Measurements from ENCODE around the gene GBA2. TPM values are rescaled to one million over a fixed set of nuclear protein-coding genes. Genes with fewer than 3 reads are reported as not detected.

Gene GBA2
- total RNA-seq, 1 experiment from 2014 or later: 16.0 TPM

DNA sequence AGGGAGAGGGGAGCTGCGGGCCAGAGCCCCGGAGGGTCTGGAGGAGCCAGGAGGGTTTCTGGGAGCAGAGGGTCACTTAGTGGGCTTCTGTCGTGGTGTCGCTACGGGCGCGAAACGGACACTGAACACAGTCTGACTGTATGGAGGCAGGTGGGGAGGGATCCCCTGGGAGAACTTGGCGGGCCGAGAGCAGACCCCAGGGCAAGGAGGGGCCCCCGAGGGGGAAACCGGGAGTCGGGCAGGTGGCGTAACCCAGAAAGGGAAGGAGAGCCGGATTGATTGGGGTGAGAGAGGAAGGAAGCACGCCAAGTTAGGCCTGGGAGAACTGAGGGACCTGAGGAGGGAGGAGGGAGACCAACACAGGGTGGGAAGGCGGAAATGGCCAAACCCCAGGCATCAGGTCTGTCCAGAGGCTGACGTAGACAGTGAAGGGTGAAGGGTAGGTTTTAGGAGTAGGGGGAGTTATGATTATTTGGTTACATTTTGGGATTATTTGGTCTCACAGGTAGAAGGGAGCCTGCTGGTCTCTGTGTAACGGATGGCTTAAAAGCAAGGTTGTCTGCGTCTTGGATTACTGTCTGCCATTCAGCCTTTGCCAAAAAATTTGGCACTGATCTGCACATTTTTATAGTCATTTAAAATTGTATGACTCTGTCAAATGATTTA is 8.3 kb upstream of the GBA2 start:
- DNase-seq (ENCODE audit: low read depth in 1 of 2, low spot score in 2 of 2): no peak
- no peaks in the 10 kb centered on the region for H3K27me3 ChIP-seq (replicated peaks)
- no peaks in the 10 kb centered on the region for H3K36me3 ChIP-seq
- H3K4me3 ChIP-seq: no peak overlapping the region
- no peaks in the 10 kb centered on the region for H3K4me1 ChIP-seq (replicated peaks)
- H3K27ac ChIP-seq: no peak overlapping the region
- no peaks in the 10 kb centered on the region for H3K9me3 ChIP-seq (replicated peaks)

DNA sequence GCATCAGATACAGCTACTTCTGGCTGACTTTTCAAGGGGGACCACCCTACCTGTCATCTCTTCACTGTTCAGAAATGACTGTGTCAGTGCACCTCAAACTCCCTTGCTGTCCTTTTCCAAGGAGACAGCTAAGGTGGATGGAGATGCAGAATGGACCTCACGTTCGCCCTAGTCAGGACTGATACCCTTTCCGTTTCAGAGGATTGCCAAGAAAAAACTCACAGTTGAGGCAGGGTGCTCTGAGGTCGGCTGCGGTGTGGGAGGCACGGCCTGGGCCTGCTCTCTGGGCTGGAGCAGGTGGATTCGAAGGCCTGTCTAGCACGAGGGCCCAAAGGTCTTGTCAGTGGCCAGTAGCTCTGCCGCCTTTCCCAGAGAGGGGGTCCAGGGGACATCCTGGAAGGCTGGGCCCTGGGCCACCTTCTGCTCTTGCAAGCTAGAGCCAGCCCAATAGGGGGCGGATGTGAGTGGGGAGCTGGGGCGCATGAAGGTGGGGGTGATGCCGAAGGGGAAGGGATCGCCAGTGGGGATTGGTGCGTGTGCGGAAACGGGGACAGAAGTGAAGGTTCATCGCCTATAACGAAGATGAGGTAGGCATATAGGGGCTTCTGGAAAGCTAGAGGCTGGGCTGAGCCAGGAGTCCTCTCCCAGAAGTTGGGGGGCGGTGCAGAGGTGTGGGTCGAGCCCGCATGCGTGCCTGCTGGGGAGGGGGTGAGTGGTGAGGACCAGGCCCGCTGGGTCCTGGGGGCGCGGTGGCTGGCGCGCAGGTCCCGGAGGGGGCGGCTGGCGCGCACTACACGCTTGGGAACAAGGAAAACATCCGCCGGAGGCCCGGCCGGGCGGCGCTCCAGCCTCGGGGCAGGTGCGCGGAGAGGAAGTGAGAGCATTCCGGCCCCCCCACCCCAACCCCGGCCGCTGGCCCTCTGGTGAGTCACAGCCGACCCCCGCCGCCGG is 7.5 kb upstream of the GBA2 start:
- no peak overlapping the region for H3K4me3 ChIP-seq
- no peak overlapping the region for H3K27ac ChIP-seq
- H3K4me1 ChIP-seq (replicated peaks): no peaks in the 10 kb centered on the region
- H3K27me3 ChIP-seq (replicated peaks): no peaks in the 10 kb centered on the region
- no peaks in the 10 kb centered on the region for H3K36me3 ChIP-seq
- DNase-seq (ENCODE audit: low read depth in 1 of 2, low spot score in 2 of 2): no peak
- no peaks in the 10 kb centered on the region for H3K9me3 ChIP-seq (replicated peaks)

DNA sequence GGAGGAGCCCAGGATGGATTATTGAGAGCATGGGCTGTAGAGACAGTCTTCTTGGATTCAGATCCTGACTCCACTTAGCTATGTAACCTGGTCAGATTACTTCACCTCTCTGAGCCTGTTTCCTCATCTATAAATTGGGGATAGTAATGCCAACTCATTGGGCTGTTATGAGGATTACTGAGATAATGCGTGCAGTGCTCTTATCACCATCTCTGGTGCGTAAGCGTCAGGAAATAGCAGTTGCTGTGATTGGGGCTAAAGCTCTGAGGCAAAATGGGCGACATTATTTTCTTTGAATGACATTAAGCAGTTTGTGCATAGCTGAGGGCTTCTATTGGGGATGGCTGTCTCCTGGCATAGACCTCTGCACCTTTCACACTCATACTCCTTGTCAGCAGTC is 6.0 kb upstream of the GBA2 start:
- Histone ChIP-seq H3K4me3 (no peak overlapping the region), H3K36me3 (no peaks in the 10 kb centered on the region), H3K27ac (no peak overlapping the region), H3K9me3 (replicated peaks) (no peaks in the 10 kb centered on the region), H3K27me3 (replicated peaks) (no peaks in the 10 kb centered on the region), H3K4me1 (replicated peaks) (peaks cover 1% of the 10 kb centered on the region)
- DNase-seq (ENCODE audit: low read depth in 1 of 2, low spot score in 2 of 2): no peak

DNA sequence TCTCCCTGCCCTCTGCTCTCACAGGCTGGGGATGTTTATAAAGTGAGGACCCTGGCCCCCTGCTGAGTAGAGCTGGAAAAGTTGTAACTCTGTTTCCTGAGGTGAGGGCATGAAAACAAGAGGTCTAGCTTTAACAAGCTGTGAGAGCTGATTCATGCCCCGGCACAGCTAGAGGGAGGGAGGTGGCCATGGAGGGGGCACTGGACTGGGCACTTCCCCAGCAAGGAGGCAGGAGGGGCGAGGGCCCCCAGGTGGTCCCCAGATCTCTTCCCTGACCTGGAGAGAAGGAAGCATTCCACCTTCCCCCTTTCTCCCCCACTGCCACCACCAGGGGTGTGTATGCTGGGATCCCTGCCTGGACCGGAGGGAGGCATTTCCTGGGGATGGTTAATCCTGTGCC is 5.2 kb upstream of the GBA2 start, which contains the start of gene MSMP:
Gene MSMP, minus strand, starts transcription at position 13 of the 400 bp plus-strand sequence. CDS start 147 bp downstream, outside the sequence.
- no peaks in the 10 kb centered on the region for H3K9me3 ChIP-seq (replicated peaks)
- peaks cover 1% of the 10 kb centered on the region; the same call in 1 of the 2 replicates for H3K36me3 ChIP-seq
- no peak for DNase-seq (ENCODE audit: low read depth in 1 of 2, low spot score in 2 of 2)
- H3K4me3 ChIP-seq: no peak within 1 kb of the TSS
- peaks cover 6% of the 10 kb centered on the region for H3K4me1 ChIP-seq (replicated peaks)
- no peak within 1 kb of the TSS for H3K27ac ChIP-seq
- no peaks in the 10 kb centered on the region for H3K27me3 ChIP-seq (replicated peaks)

DNA sequence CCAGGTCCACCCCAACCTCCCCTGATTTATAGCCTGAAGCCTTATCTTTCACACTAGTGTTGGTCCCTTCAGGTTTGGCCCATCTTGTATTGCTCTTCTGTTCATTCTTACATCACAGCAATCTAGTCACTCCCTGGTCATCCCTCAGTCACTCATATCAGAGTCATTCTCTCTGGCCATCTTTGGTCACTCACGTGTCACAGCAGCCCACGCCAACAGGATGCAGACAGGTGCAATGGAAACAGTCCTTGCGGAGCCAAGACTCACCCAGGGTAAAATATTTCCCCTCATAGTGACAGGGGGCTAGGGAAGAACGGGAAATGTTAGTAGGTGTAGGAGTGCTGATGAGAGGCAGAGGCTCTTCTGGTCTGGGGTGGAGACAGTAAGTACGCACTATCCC is 4.4 kb upstream of the GBA2 start:
- Histone ChIP-seq H3K4me1 (replicated peaks) (peaks cover 6% of the 10 kb centered on the region), H3K27ac (no peak overlapping the region)

DNA sequence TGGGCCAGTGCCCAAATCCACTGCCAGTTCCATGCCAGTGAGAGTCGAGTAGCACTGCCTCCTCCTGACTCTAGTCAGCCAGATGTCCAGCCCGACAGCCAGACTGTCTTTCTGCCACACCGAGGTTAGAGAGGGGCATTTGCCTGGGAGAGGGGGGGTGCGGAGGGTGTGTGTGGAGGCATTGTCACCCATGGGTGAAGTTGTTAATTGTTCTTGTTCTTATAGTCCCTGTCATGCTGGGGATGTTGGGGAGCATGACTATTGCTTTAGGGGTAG is 1.2 kb upstream of the GBA2 start:
- no peaks in the 10 kb centered on the region for H3K27me3 ChIP-seq (replicated peaks)
- no peak for DNase-seq (ENCODE audit: low read depth in 1 of 2, low spot score in 2 of 2)
- no peak overlapping the region for H3K27ac ChIP-seq
- H3K36me3 ChIP-seq: peaks cover 6% of the 10 kb centered on the region
- peaks cover 21% of the 10 kb centered on the region for H3K4me1 ChIP-seq (replicated peaks)
- peak overlapping the region; percentile 95; the same call in 1 of the 2 replicates for H3K4me3 ChIP-seq
- H3K9me3 ChIP-seq (replicated peaks): no peaks in the 10 kb centered on the region

More for the DNA sequence above, 4.4 kb upstream of the GBA2 start:
- Histone ChIP-seq H3K36me3 (peaks cover 6% of the 10 kb centered on the region), H3K9me3 (replicated peaks) (no peaks in the 10 kb centered on the region), H3K4me3 (no peak overlapping the region), H3K27me3 (replicated peaks) (no peaks in the 10 kb centered on the region)
- DNase-seq (ENCODE audit: low read depth in 1 of 2, low spot score in 2 of 2): no peak

DNA sequence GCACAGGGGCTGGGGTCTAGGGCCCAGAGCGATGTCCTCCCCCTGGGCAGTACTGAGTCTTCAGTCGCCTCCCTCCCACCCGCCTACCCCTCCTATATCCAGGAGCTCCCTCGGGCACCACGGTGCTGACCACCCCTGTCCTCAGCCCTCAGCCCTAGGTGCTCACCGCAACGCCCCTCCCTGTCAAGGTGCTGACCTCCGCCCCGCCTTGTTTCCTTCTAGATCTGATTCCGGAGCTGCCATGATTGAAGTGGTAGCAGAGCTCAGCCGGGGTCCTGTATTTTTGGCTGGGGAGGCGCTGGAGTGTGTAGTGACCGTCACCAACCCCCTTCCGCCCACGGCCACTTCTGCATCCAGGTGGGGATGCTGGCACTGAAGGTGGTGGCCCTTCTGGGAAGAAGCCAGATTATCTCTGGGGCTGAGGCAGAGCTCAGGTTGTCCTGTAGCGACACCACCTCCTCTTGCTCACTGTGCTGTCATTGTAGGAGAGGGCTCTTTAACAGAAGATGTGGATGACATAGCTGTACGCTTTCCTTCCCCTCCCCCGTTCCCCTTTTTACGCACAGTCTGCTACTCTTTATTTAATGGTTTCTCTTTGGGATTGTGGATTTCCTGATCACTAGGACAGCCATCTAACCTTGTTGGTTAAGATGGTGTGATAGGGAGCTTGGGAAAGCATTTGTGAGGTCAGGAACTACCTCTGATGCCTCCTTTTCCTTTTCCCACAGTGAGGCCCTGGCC is 657 bp upstream of the GBA2 start:
- no peaks in the 10 kb centered on the region for H3K9me3 ChIP-seq (replicated peaks)
- H3K4me1 ChIP-seq (replicated peaks): peaks cover 21% of the 10 kb centered on the region
- peak overlapping the region; percentile 83 for H3K27ac ChIP-seq
- peak overlapping the region; percentile 95 for H3K4me3 ChIP-seq
- H3K27me3 ChIP-seq (replicated peaks): no peaks in the 10 kb centered on the region
- peak in 1 of 2 experiments; percentile 2 for DNase-seq (ENCODE audit: low read depth in 1 of 2, low spot score in 2 of 2)
- peaks cover 6% of the 10 kb centered on the region for H3K36me3 ChIP-seq

DNA sequence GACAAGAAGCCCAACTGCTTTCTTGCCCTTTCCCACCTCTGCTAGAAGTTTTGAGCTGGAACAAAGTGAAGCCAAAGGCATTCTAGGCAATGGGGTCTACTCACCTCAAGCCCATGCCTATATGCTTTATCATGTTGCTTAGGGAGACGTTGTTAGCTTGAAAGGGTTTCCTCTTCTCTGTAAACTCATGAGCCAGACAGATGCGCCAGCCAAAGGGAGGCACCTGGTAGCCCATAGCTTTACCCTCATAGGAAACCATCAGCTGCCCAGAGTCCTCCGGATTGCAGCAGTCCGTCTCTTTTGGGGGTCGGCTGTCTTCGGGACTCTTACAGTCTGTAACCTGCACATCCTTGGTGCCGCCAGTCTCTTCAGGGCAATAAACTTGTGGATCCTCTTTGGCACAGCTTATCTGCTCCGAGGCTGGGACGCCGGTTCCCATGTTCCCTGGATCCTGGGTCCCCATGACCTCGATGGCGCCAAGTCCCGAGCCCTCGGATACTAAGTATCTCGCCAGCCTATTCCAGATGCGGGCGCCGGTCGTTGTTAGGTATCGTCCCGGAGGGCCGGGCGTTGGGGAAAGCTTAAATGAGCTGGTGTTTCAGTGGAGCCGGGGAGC is 678 bp downstream of the GBA2 start:
- Histone ChIP-seq H3K27me3 (replicated peaks) (no peaks in the 10 kb centered on the region), H3K4me3 (peak overlapping the region; percentile 95), H3K36me3 (peaks cover 18% of the 10 kb centered on the region), H3K4me1 (replicated peaks) (peaks cover 21% of the 10 kb centered on the region), H3K9me3 (replicated peaks) (no peaks in the 10 kb centered on the region), H3K27ac (peak overlapping the region; percentile 83)
- no peak for DNase-seq (ENCODE audit: low read depth in 1 of 2, low spot score in 2 of 2)

DNA sequence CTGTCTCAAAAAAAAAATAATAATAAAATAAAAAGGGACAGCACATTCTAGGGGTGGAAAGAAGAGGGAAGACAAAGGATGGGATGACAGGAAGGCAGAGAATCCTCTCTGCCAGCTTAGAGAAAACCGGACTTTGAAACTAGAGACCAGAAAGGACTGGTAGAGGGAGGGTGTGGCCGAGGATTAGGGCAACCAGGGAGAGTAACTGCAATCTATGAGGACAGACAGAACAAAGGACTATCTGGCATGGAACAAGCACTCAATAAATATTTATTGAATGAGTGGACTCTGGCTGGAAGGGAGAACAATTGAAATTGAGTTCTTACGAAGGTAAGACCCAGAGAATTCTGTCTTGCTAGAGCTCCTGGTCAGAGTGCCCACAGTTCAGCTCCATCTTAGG is 2.4 kb downstream of the GBA2 start:
- Histone ChIP-seq H3K36me3 (peaks cover 27% of the 10 kb centered on the region), H3K27me3 (replicated peaks) (no peaks in the 10 kb centered on the region), H3K4me3 (no peak overlapping the region; the same call in 1 of the 2 replicates), H3K4me1 (replicated peaks) (peaks cover 21% of the 10 kb centered on the region), H3K9me3 (replicated peaks) (no peaks in the 10 kb centered on the region), H3K27ac (no peak overlapping the region)
- DNase-seq (ENCODE audit: low read depth in 1 of 2, low spot score in 2 of 2): peak in 1 of 2 experiments; percentile 4

DNA sequence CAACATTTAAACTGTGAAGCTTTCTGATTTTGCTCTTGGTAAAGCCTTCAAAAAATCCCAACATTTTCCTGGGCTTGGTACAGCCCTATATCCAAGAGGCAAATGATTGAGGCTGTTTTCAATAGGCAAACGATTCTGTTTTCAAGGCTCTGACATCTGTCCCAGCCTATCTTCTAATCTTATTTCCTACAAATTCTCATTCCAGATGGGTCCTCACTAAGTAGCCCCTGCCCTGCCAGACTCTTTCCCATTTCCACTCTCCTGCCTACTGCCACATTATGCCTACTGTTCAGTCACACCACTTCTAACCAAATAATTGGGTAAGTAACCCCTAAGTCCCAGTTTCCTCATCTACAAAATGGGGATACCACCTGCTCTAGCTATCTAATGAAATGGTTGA is 3.5 kb downstream of the GBA2 start:
- no peaks in the 10 kb centered on the region for H3K27me3 ChIP-seq (replicated peaks)
- H3K27ac ChIP-seq: no peak overlapping the region
- peaks cover 21% of the 10 kb centered on the region for H3K4me1 ChIP-seq (replicated peaks)
- no peak for DNase-seq (ENCODE audit: low read depth in 1 of 2, low spot score in 2 of 2)
- no peaks in the 10 kb centered on the region for H3K9me3 ChIP-seq (replicated peaks)
- peaks cover 27% of the 10 kb centered on the region for H3K36me3 ChIP-seq
- H3K4me3 ChIP-seq: no peak overlapping the region

DNA sequence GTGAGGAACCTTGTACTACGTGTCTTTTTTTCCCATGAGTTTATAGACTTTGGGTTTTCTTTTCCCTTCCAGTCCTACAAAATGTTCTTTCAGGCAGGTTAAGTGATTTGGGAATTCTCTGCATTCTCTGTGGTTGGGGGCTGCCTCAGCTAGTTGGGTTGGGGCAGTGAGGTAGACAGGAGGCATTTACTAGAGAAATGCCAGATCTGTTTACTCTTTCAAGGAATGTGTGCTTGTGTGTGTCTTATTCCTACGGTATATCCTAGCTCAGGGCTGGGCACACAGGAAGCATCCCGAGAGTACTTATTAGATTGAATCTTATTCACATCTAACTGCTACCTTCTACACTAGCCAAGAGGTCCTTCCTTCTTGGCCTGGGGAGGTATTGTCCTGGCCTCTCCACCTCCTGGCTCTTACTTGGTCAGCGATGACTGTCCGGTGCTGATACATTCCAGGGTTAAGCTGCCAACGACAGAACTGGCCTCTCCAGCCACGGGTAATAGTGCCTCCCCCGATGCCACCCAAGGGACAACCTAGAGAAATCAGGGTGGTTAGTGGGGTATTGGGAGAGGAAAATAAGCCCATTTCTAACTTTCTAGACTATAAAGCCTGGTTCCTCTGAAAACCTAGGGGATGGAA is 5.0 kb downstream of the GBA2 start:
- no peaks in the 10 kb centered on the region for H3K27me3 ChIP-seq (replicated peaks)

DNA sequence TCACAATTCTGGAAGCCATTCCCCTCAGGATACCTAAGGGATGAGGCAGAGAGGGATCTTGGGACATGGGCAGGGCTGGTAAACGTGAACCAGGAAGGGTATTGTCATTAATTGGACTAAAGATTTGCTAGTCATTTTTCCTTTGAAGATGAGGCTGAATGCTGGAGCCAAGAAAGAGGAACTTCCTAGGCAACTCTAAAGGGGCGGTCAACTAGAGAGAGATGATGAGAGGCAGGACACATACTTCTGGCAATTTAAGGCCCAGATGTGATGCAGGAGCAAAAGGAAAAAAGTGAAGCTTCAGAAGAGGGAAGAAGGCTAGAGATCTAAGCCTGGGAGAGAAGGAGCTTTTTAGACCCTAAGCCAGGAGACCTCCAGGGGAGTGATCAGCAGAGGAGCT is 5.6 kb downstream of the GBA2 start:
- H3K4me3 ChIP-seq: no peak overlapping the region
- H3K36me3 ChIP-seq: peaks cover 37% of the 10 kb centered on the region
- no peaks in the 10 kb centered on the region for H3K27me3 ChIP-seq (replicated peaks)
- no peaks in the 10 kb centered on the region for H3K9me3 ChIP-seq (replicated peaks)
- no peak for DNase-seq (ENCODE audit: low read depth in 1 of 2, low spot score in 2 of 2)
- peaks cover 15% of the 10 kb centered on the region; the same call in 1 of the 2 replicates for H3K4me1 ChIP-seq (replicated peaks)
- H3K27ac ChIP-seq: no peak overlapping the region

More for the DNA sequence above, 5.0 kb downstream of the GBA2 start:
- Histone ChIP-seq H3K27ac (no peak overlapping the region), H3K36me3 (peaks cover 34% of the 10 kb centered on the region), H3K4me3 (no peak overlapping the region), H3K4me1 (replicated peaks) (peaks cover 15% of the 10 kb centered on the region; the same call in 1 of the 2 replicates), H3K9me3 (replicated peaks) (no peaks in the 10 kb centered on the region)
- no peak for DNase-seq (ENCODE audit: low read depth in 1 of 2, low spot score in 2 of 2)

DNA sequence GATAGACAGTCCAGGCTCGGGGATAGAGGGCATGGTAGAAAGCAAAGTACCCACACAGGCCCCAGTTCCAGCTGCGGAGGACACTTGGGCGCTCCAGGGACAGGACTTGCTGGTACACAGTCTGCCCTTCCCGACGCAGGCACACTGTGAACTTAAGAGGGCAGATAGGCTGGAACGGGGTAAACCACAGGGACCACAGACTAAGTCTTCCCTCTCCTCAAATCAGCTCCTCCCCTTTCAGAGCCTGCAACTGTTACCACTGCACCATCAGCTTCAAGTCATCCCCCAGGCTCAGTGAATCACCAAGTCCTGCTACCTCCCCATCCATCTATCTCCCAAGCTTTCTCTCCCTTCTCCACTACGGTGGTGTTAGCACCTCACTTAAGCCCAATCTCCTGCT is 7.3 kb downstream of the GBA2 start:
- H3K36me3 ChIP-seq: peaks cover 55% of the 10 kb centered on the region
- H3K4me3 ChIP-seq: no peak overlapping the region
- no peak overlapping the region for H3K27ac ChIP-seq
- no peak for DNase-seq (ENCODE audit: low read depth in 1 of 2, low spot score in 2 of 2)
- H3K4me1 ChIP-seq (replicated peaks): peaks cover 6% of the 10 kb centered on the region; the same call in 1 of the 2 replicates
- no peaks in the 10 kb centered on the region for H3K27me3 ChIP-seq (replicated peaks)
- no peaks in the 10 kb centered on the region for H3K9me3 ChIP-seq (replicated peaks)

Measured in SJSA1 (cell line).